Measurements from ENCODE around the gene SCYGR8. TPM values are rescaled to one million over a fixed set of nuclear protein-coding genes. Genes with fewer than 3 reads are reported as not detected.

The SCYGR8 gene
- total RNA-seq, 1 donor from 2014 or later = 3.6 TPM

DNA sequence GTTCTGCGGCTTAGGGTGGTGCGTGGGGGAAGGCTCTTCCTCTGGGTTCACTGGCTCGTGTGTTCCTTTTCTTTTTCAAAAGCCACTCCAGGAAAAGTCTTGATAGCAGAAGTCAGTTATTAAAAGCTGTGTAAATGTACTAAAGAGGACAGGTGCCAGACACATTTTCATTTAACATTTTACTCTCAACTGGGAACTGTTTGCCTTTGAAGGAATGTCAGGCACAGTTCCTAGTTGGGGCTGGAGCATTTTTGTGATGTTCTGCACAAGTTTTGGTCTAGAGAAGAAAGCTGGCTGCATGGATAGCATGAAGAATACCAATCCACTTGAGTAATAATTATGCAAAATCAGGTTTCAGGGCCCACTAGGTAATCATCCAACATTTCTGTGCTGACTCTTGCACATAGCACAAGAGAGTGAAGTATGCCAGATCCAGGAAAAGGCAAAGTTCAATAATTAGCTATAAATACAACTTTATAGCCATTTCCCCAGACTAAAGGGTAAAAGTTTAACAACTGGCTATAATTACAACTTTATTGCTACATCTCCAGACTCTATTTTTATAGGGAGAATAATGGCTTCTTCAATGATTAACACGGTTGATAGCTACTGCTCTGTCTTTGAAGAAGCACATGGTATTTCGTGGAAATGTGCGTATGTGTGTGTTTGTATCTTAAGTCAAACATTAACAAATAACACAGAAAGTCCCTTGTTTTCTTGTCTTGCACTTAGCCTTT lies 16.2 kb downstream of the SCYGR8 start:
- DNase-seq = peak; percentile 16

GRCh38 chr2:227765788-227766372 lies 20.2 kb downstream of the SCYGR8 start:
- no peak for DNase-seq

- DNase-seq = peak; percentile 48
Measured at GRCh38 chr2:227766373-227766883, 20.7 kb downstream of the SCYGR8 start.

- DNase-seq = no peak
Measured at GRCh38 chr2:227767830-227768229, 22.1 kb downstream of the SCYGR8 start.

GRCh38 chr2:227772197-227772661 lies 26.5 kb downstream of the SCYGR8 start:
- DNase-seq = no peak

DNA sequence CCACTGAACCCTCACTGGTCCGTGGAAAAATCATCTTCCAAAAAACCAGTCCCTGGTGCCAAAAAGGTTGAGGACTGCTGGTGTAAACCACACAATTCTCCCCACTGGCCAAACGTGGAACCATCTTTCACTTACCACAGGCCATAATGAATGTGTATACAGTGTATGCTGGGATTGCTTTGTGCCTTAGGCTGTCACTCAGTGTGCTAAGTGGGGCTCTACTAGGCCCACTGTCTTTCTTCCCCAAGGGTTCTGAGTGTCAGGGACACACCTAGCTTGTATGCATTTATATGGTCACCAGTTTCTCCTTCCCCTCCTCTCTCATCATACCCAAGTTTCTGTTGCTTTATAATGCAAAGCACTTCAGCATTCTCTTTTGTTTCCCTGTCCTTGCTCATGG lies 27.2 kb downstream of the SCYGR8 start:
- DNase-seq = no peak

DNA sequence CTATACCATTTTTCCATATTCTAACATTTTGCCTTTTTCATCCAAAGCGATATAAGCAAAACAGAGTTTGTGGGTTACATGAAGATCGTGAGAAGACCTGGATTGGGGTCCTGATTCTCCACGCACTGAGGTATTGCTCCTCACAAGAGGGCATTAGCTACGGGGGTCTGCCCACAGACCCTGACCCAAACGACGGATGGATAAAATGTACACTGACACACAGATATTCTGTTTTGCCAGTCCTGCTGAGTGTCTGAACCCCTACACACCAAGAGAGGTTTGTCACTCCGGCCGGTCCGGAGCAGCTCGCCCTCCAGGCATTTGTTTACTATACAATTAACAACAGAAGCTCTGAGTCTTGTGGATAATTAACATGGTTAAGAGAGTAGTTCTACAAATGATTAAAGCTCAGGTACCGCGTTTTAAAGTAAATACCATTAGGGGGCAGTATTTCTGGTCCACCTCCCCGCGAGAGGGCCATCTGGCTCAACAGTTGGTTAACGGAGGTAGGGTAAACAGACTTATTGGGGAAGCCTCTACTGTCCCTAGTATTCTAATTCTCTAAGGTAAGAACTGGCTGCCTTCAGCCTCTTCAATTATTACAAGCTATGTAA lies 28.4 kb downstream of the SCYGR8 start:
- DNase-seq = no peak

- DNase-seq = no peak
Measured at GRCh38 chr2:227774895-227775842, 29.5 kb downstream of the SCYGR8 start.

- no peak for DNase-seq
Measured at GRCh38 chr2:227780981-227781615, 35.4 kb downstream of the SCYGR8 start.

DNA sequence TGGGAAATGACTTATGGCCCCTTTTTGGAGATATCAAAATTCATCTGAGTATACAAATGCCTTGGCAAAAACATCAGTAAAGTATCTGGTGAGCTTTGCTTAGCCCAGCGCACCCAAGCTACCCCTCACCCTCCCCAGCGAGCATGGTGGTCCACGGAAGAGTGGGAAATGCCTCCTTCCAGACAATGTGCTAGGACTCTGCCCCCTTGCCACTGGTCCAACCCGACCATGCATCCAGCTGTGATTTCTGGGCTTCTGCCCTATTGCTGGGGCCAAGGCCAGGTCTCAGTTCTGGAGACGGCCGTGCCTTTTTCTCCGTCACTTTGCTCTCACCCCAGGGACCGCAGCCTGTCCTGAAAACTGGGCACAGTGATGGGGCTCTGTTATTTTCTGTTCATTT lies 36.1 kb downstream of the SCYGR8 start:
- no peak for DNase-seq

DNA sequence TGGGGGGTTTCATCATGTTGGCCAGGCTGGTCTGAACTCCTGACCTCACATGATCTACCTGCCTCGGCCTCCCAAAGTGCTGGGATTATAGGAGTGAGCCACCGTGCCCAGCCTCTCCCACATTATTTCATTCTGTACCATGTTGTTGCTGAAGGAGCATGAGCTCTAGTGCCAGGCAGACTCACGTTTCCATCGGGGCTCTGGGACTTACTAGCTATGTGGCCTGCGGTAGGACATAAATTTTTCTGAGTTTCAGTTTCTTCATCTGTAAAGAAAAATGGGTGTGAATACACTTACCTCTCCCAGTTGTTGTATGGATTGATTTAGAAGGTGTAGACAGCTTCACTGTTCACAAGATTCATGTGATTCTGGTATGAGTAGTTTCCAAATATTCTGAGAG lies 37.1 kb downstream of the SCYGR8 start:
- DNase-seq = no peak

GRCh38 chr2:227783404-227784138 lies 37.9 kb downstream of the SCYGR8 start:
- no peak for DNase-seq

GRCh38 chr2:227785293-227785692 lies 39.6 kb downstream of the SCYGR8 start:
- DNase-seq = no peak

DNA sequence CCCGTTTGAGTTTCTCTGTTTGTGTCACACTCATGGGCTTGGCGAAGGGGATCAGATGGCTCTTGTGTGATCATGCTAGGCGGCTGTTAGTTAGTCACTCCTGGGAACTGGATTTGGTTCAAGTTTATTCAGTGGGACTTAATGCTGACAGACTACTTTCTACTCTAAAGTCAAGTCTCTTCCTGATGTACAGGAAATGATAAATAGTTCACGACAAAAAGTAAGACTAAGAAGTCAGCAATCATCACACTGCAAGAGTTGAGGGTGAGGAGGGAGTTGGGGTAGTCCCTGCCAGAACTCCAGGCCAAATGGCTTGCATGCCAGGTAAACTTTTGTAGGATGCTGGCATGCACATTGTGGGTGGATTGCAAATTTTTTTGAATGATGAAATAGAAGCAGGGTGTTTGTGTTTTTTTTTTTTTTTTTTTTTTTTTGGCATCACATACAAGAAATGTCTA lies 42.9 kb downstream of the SCYGR8 start:
- no peak for DNase-seq

GRCh38 chr2:227789803-227790202 lies 44.1 kb downstream of the SCYGR8 start:
- no peak for DNase-seq

DNA sequence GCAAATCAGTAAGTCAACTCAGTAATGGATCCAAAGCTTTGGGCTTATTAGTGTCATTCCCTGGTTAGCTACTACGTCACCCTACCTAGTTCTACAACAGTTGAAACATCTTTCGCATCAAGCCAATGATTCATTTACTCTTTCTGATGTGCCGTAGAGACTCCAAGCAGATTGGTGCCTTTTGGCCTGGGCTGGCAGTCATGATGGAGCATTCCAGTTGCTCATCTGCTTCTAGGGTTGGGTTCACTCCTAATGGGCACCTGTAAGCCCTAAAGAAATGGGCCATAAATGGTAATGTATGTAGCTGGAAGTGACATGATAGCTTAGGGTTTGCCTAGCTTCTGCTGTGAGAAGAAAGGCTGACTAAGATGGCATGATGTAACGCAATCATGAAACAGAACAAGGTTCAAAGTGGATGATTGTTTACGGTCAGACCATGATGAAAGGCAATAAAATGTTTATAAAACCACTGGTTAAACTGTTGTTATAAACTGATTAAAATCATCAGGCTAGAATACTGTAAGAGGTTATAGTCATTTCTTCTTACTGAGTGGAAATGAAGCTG lies 47.5 kb downstream of the SCYGR8 start:
- DNase-seq = no peak
